NK-92 treated with Interleukin-12 subunit alpha and Interleukin-12 subunit beta, amount 100 ng/mL, for 24 hours (cell line): Measurements from ENCODE around the gene LHFPL3.
"Not testable (repeated sequence)": the region's sequence is repeated elsewhere in the genome, so short reads cannot be mapped to it uniquely, and the experiment has no call there.

Experiments
- DNase-seq: peaks from one replicate; lab custom pipeline; 2025; lab: John Stamatoyannopoulos, UW

LHFPL3 gene

DNA sequence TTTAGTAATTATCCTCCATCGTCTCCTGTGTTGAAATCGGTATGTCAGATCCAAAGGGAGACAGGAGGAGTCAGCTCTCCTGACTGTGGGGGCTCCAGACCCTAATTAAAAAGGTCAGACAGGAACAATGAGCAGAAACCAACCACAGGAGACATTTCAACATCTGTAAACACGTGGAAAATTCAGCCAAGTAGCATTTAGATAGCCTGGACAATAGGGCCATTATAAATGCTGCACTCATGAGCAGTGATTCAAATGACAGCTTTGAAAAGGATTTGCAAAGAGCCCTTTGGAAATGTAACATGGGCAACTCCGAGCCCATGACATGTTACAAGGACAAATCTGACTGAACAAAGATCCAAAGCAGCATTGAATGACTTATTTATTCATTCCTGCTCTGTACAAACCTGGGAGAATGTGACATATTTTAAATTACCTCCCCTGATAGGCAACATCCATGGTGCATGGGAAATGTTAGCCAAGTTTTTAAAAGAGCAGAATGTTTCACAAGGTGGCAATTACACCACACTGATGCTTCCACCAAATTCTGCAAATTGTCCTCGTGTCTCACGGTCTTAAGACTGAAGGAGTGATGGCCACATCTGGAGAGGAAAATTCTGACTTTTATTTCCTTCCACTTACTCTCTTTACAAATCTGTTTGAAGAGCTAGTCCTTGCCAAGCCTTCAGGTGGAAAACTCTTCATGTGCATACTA is 572.3 kb downstream of the LHFPL3 start:
- DNase-seq = no peak

GRCh38 chr7:104901240-104901619 is 572.8 kb downstream of the LHFPL3 start:
- DNase-seq = no peak

DNA sequence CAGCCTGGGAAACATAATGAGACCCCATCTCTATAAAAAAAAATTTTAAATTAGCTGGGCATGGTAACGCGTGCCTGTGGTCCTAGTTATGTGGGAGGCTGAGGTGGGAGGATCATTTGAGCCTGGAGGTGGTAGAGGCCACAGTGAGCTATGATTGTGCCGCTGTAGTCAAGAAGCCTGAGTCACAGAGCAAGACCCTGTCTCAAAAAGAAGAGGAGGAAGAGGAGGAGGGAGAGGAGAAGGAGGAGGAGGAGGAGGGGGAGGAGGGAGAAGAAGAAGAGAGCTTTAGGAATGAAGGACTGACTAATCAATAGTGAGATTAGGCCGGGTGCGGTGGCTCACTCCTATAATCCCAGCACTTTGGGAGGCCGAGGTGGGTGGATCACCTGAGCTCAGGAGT is 573.8 kb downstream of the LHFPL3 start:
- no peak for DNase-seq

DNA sequence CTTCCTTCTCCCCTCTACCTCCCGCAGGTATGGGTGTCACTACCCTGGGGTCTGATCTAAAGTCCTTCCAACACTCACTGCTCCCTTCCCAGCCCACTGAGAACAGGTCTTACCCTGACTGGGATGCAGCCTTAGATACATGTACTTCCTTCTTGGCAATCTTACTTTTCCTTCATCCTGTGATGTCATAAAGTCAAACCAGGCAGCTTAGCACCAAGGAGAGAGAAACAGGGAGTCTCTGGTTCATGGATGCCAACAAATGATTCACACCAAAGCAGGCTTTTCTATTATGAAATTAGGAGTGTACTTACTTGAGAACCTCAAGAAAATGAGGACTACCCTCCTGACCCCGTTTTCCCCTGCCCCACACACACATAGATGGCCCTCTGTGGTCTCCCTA is 574.6 kb downstream of the LHFPL3 start:
- DNase-seq = no peak

GRCh38 chr7:104903846-104904245 is 575.4 kb downstream of the LHFPL3 start:
- no peak for DNase-seq

GRCh38 chr7:104906032-104906431 is 577.6 kb downstream of the LHFPL3 start:
- no peak for DNase-seq

DNA sequence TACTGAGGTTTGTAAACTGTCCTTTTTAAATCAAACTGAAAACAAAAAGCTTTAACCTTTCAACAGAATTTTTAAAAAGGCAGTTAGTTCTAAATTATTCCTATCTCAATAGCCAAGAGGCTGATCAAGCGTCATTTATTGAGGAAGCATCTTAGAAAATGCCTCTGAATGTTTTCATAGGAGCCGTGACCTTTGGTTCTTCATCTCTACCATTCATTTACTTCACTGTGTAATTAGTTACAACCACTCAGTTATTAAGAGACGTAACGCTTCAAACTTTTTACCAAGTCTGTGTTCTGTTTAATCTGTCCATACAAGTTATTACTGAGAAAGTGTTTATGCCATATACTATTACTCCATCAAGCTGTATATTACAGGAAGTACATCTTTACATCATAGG is 578.2 kb downstream of the LHFPL3 start:
- no peak for DNase-seq

GRCh38 chr7:104908636-104909035 is 580.2 kb downstream of the LHFPL3 start:
- no peak for DNase-seq

DNA sequence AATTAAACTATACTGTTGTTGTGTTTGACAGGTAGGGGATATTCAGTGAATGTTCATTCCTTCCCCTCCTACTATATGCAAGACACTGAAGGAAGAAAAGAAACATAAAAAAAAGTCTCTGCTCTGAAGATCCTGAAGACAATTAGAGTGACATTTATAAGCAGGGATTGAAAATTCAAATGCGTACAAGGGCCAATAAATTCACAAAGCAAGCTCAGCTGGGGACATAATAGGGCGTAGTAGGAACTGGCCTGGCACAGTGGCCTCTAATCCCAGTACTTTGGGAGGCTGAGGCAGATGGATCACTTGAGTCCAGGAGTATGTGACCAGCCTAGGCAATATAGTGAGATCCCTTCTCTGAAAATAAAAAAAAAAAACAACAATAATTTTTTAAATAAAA is 580.7 kb downstream of the LHFPL3 start:
- no peak for DNase-seq

- no peak for DNase-seq
Observed at GRCh38 chr7:104914421-104914820, 586.0 kb downstream of the LHFPL3 start.

DNA sequence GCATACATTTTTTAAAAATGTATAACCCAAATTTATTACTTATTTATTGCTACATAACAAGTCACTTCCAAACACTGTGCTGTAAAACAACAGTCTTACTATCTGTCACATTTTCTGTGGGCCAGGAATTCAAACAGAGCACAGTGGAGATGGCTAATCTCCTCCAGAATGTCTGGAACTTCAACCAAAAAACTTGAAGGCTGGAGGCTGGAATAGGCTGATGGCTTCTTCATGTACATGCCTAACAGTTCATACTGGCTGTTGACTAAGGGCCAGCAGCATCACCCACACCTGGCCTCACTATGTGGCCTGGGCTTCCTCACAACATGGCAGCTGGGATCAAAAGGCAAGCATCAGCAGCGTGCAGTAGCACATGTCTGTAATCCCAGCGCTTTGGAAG is 593.2 kb downstream of the LHFPL3 start:
- DNase-seq = no peak

DNA sequence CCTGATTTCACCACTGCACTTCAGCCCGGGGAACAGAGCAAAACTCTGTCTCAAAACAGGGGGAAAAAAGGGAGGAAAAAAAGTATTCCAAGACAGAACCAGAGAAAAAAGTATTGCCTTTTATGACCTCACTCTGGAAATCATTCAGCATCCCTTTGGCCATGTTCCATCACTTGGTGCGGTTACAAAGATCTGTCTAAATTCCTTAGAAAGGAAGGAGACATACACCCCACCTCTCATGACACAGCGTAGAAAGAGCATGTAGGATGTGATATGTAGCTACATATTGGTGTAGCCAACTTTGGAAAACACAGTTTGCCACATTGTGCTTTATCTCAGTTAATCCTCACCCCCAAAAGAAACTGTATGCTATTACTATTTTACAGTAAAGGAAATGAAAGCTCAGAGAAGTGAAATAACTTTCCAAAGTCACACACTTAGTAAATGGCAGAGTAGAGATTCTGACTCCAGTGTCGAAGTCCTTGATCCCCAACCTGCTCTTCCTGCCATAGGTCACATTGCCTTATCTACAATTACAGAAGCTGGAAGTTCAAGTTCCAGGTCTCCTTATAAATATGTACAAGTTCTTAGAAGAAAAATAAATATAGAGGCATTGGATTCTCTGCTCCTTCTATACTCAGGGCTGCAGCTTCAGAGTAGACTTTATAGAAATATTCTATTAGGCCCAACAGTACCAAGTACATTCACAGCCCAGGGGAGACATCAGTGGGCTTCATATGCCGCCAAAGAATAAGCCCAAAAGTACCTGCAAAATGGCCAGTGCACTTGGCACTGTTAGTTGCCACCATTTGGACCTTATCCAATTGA is 594.0 kb downstream of the LHFPL3 start:
- DNase-seq = no peak

GRCh38 chr7:104923010-104923421 is 594.6 kb downstream of the LHFPL3 start:
- peak; percentile 71 for DNase-seq

GRCh38 chr7:104926189-104926588 is 597.8 kb downstream of the LHFPL3 start:
- not testable (repeated sequence) for DNase-seq

GRCh38 chr7:104926601-104927041 is 598.2 kb downstream of the LHFPL3 start:
- no peak for DNase-seq

DNA sequence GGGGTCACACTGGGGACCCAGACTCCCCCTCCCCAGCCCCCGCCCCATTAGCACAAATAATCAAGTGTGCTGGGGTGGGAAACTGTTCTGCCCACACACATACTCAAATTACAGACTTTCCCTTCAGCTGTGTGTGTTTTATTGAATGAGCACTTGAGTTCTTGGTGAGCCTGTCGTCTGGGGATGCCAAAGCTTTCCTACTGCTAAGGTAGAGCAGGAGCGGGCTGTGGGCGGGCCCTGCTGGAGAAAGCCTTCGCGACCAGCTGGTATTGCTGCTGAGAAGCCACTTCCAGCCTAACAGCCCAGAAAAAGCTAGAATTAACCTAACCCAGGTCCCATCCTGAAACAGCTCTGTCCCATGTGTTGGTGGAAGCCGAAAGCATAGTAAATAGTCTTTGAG is 598.7 kb downstream of the LHFPL3 start:
- no peak for DNase-seq

GRCh38 chr7:104928721-104929400 is 600.5 kb downstream of the LHFPL3 start:
- DNase-seq = no peak

DNA sequence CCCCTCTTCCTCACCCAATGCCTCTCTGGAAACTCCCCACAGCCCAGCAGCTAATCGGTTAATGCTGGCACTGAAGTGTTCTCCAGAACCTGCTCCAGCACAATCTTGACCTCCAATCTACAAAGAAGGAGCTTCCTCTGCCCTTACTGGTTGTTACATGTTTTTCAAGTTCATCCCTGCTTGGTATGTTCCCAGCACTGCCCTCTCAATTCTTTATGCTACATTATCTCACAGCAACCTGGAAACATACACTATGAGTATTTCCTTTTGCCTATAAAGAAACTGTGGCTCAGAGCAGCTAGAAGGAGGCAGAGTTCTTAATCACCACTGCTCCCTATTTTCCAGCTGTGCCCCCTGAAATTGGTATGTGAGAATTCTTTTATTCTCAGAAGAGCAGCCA is 601.5 kb downstream of the LHFPL3 start:
- DNase-seq = no peak

- no peak for DNase-seq
Observed at GRCh38 chr7:104931181-104931781, 602.9 kb downstream of the LHFPL3 start.

- no peak for DNase-seq
Observed at GRCh38 chr7:104933022-104933421, 604.6 kb downstream of the LHFPL3 start.

DNA sequence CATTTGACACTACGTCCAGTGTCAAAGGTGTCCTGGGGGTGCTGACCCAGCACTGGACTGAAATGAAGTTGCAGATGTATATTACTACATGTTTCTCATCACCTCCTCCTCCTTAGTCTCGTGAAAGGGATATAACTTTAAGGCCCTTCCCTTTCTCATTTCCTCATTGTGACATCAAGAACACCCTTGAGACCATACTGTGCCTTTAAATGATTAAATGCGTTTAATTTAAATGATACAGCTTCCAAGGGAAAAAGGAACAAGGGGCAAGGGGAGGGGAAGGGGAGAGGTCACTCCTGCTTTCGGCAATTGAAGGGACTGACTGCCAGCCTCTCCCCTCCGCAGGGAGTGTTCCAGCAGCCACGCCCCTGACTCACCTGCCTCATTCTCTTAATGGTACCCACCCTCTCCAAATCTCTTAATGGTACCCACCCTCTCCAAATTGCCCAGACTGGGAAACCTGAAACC is 605.2 kb downstream of the LHFPL3 start:
- DNase-seq = no peak

- no peak for DNase-seq
Observed at GRCh38 chr7:104934665-104935064, 606.3 kb downstream of the LHFPL3 start.
